Endothelial cell of umbilical vein (primary cell): ENCODE data around the gene MT1E. TPM values are rescaled to one million over a fixed set of nuclear protein-coding genes. Genes with fewer than 3 reads are reported as not detected.

Experiments used
- BruUV-seq: library from RNA; stranded (reverse); fragments of 400-500 nt; replicated peaks from 2 replicates; lab custom pipeline; 2021; lab: Mats Ljungman, UMichigan
- CTCF ChIA-PET: fragments of 300-600, 350-600 bp; sonication (Branson Sonifier 250); formaldehyde crosslinking; loops from one replicate; lab custom pipeline; 2021; ENCODE audit warnings: antibody characterized with exemption, inconsistent platforms; lab: Charles Lee
- POLR2A ChIA-PET: fragments of 300-600, 350-600 bp; sonication (Branson Sonifier 250); formaldehyde crosslinking; loops from one replicate; lab custom pipeline; 2021; ENCODE audit warnings: antibody characterized with exemption, inconsistent platforms; lab: Charles Lee
- DNase-seq: peaks from one replicate; pipeline ENCODE4 v3.0.0-alpha.2; 2011; ENCODE audit warnings: low read depth, low spot score
- FAIRE-seq: peaks from 2 replicates; lab custom pipeline; 2011; peaks lifted over from hg19 to GRCh38; lab: Jason Lieb, UNC
- H2AFZ ChIP-seq: 2 replicates; pipeline ENCODE4 v1.6.0; 2012; ENCODE audit warnings: low read depth, low read length, control low read depth, inconsistent platforms
- H3K27ac ChIP-seq: 2 replicates; pipeline ENCODE4 v1.5.1; 2011; ENCODE audit warnings: low read depth, mild to moderate bottlenecking, control low read depth, low read length, moderate library complexity; ENCODE audit not compliant: insufficient read depth
- H3K27me3 ChIP-seq, 2 experiments: 2 replicates each; pipeline versions ENCODE4 v1.6.0 to v1.6.1; 2011; ENCODE audit warnings: low read length in 2 of 2, mixed read lengths in 1 of 2; ENCODE audit not compliant: control insufficient read depth in 2 of 2, insufficient read depth in 2 of 2
- H3K36me3 ChIP-seq, 2 experiments: 2 replicates in 1 of 2; 3 replicates in 1 of 2; pipeline ENCODE4 v1.5.1; 2011; ENCODE audit warnings: low read length in 2 of 2, mild to moderate bottlenecking in 1 of 2, moderate library complexity in 1 of 2; ENCODE audit not compliant: control insufficient read depth in 2 of 2, insufficient read depth in 2 of 2; ENCODE audit errors: extremely low read depth in 1 of 2
- H3K4me1 ChIP-seq: 3 replicates; pipeline ENCODE4 v1.5.1; 2011; ENCODE audit warnings: mild to moderate bottlenecking, low read length; ENCODE audit not compliant: control insufficient read depth, insufficient read depth; ENCODE audit errors: extremely low read depth
- H3K4me2 ChIP-seq: 2 replicates; pipeline ENCODE4 v1.6.1; 2011; ENCODE audit warnings: low read length, control low read depth, mixed read lengths; ENCODE audit not compliant: insufficient read depth
- H3K4me3 ChIP-seq, 3 experiments: fragments of 200-600 bp in 1 of 3; sonication (generic), shearing (Covaris generic) in 1 of 3; replicated peaks in 1 of 3; 2 replicates each; pipeline ENCODE4 v1.5.1; 2011 to 2016; ENCODE audit warnings: control low read depth in 3 of 3, low read length in 3 of 3, mild to moderate bottlenecking in 2 of 3, inconsistent platforms in 1 of 3, low read depth in 1 of 3, moderate library complexity in 1 of 3; ENCODE audit not compliant: insufficient read depth in 1 of 3
- H3K79me2 ChIP-seq: 2 replicates; pipeline ENCODE4 v1.6.0; 2012; ENCODE audit warnings: low read length, inconsistent platforms; ENCODE audit not compliant: control insufficient read depth, insufficient read depth
- H3K9ac ChIP-seq: replicated peaks from 2 replicates; pipeline ENCODE3; 2011; ENCODE audit warnings: low read length, control low read depth; ENCODE audit not compliant: insufficient read depth; ENCODE audit errors: extremely low read depth
- H3K9me1 ChIP-seq: replicated peaks from 3 replicates; pipeline ENCODE4 v1.6.0; 2011; ENCODE audit warnings: mild to moderate bottlenecking, low read length; ENCODE audit not compliant: control insufficient read depth, insufficient read depth; ENCODE audit errors: extremely low read depth
- H3K9me3 ChIP-seq: replicated peaks from 2 replicates; pipeline ENCODE4 v1.5.1; 2012; ENCODE audit warnings: low read length, inconsistent platforms; ENCODE audit not compliant: control insufficient read depth, insufficient read depth
- H4K20me1 ChIP-seq: replicated peaks from 2 replicates; pipeline ENCODE3; 2011; ENCODE audit warnings: mild to moderate bottlenecking, low read length; ENCODE audit not compliant: control insufficient read depth, insufficient read depth; ENCODE audit errors: extremely low read depth
- EZH2 ChIP-seq: IDR thresholded peaks from 2 replicates; pipeline ENCODE4 v1.6.1; 2012; ENCODE audit warnings: borderline replicate concordance, low read depth, mild to moderate bottlenecking, moderate library complexity, low read length, inconsistent platforms; ENCODE audit not compliant: severe bottlenecking
- FOS ChIP-seq: IDR thresholded peaks from 2 replicates; pipeline ENCODE4 v1.6.1; 2011; ENCODE audit warnings: mild to moderate bottlenecking, low read length, moderate library complexity, borderline replicate concordance; ENCODE audit not compliant: insufficient read depth
- GATA2 ChIP-seq: IDR thresholded peaks from 2 replicates; pipeline ENCODE4 v1.7.0; 2011; ENCODE audit warnings: low read depth, mild to moderate bottlenecking, moderate library complexity, mixed read lengths, low read length; ENCODE audit not compliant: insufficient read length, insufficient read depth
- JUN ChIP-seq: IDR thresholded peaks from 2 replicates; pipeline ENCODE4 v1.6.1; 2011; ENCODE audit warnings: borderline replicate concordance, low read depth; ENCODE audit not compliant: insufficient read length, insufficient read depth
- MYC ChIP-seq: IDR thresholded peaks from one replicate; pipeline ENCODE4 v1.6.1; 2011; ENCODE audit warnings: mild to moderate bottlenecking, low read depth, low read length
- POLR2A ChIP-seq: IDR thresholded peaks from 2 replicates; pipeline ENCODE4 v1.6.1; 2012; ENCODE audit warnings: low read depth, mild to moderate bottlenecking, control low read depth, low read length
- POLR2AphosphoS5 ChIP-seq: IDR thresholded peaks from 2 replicates; pipeline ENCODE4 v1.6.1; 2012; ENCODE audit warnings: low read depth, mild to moderate bottlenecking, control low read depth, low read length, moderate library complexity; ENCODE audit not compliant: insufficient read depth
- dilution Hi-C: fragments of 300-500 bp; cut with MboI; formaldehyde crosslinking; loops from one replicate; pipeline ENCODE4 v1.15.0; 2019; ENCODE audit warnings: low sequenced_read_pairs; ENCODE audit not compliant: extremely low pct_ligation_motif_present
- intact Hi-C: fragments of 100-400 bp; cut with micrococcal nuclease; formaldehyde crosslinking; loops from one replicate; pipeline ENCODE4 v1.10.0; 2022
- polyA plus RNA-seq, 4 experiments: library from polyadenylated mRNA; depleted of rRNA in 3 of 4; stranded (reverse) in 3 of 4; unstranded in 1 of 4; fragments of >200 nt; gene quantifications; 2 replicates each; pipeline versions ENCODE4 v1.2.1 to v1.2.3, GENCODE V29; 2011 to 2012; ENCODE audit warnings: missing spikeins in 1 of 4
- total RNA-seq: library from RNA; stranded (reverse); gene quantifications from 2 replicates; pipeline ENCODE4 v1.2.3, GENCODE V29; 2021
- TF ChIP-seq, protein P1 (sequence below): IDR thresholded peaks from 2 replicates; pipeline ENCODE4 v1.6.1; 2011; ENCODE audit not compliant: insufficient read depth, insufficient read length
- TF ChIP-seq, protein P2 (sequence below), 2 donors: IDR thresholded peaks; 1 replicate in 1 of 2; 2 replicates in 1 of 2; pipeline ENCODE4 v1.5.1; 2011; ENCODE audit warnings: low read length in 2 of 2, mild to moderate bottlenecking in 2 of 2, moderate library complexity in 2 of 2, control low read depth in 1 of 2, inconsistent platforms in 1 of 2, low read depth in 1 of 2; ENCODE audit not compliant: insufficient read depth in 1 of 2; ENCODE audit errors: extremely low read depth in 1 of 2

MT1E gene
- total and polyA plus RNA-seq, 2 donors (not counting 3 experiments of a cell fraction or from before 2014, with no cell fraction given), result 208 to 346 TPM

DNA sequence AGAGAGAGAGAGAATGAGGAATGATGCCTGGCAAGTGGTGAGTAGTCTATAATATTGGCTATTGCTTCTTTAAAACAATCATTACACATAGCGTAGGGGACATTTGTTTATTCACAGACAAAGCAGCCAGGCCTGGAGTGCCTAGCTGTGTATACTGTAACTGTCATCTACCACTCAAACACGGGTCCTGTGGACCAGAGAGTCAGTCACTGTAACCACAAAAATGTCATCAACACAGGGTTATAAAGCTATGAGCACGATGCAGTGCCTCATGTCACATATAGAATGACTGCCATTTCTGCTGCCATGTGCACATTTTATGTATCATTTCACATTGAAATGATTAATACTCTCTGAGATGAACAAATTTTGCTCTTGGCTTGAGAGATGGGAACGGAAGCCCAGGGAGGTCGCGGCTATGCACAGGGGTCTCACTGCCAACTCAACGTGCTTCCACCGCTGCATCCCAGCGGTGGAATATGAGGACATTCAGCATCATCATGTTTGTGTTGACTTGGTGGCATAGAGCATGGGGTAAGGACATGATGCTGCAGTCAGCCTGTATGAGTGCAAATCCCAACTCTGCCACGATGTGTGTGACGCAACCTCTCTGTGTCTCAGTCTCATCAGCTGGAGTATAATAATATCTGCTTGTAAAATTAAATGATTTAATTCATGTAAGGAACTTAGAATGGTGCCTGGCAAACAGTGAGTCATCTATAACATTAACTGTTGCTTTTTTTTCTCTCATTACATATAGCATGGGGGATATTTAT lies 47.4 kb downstream of the MT1E start:
- dilution Hi-C loops (no loop called here), intact Hi-C loops (no loop called here)
- no peak overlapping the region for H3K4me2 ChIP-seq
- H3K79me2 ChIP-seq, result no peaks in the 10 kb centered on the region
- no TSS peak for BruUV-seq
- DNase-seq, result no peak
- TF ChIP-seq, protein P1, sequence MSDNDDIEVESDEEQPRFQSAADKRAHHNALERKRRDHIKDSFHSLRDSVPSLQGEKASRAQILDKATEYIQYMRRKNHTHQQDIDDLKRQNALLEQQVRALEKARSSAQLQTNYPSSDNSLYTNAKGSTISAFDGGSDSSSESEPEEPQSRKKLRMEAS, result no peak
- no peak for TF ChIP-seq FOS
- no peak for TF ChIP-seq MYC
- TF ChIP-seq JUN, result no peak
- no peak for TF ChIP-seq POLR2A
- TF ChIP-seq POLR2AphosphoS5, result no peak
- TF ChIP-seq, protein P2, sequence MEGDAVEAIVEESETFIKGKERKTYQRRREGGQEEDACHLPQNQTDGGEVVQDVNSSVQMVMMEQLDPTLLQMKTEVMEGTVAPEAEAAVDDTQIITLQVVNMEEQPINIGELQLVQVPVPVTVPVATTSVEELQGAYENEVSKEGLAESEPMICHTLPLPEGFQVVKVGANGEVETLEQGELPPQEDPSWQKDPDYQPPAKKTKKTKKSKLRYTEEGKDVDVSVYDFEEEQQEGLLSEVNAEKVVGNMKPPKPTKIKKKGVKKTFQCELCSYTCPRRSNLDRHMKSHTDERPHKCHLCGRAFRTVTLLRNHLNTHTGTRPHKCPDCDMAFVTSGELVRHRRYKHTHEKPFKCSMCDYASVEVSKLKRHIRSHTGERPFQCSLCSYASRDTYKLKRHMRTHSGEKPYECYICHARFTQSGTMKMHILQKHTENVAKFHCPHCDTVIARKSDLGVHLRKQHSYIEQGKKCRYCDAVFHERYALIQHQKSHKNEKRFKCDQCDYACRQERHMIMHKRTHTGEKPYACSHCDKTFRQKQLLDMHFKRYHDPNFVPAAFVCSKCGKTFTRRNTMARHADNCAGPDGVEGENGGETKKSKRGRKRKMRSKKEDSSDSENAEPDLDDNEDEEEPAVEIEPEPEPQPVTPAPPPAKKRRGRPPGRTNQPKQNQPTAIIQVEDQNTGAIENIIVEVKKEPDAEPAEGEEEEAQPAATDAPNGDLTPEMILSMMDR (IDR thresholded peaks at IDR 0.05; ENCODE audit: extremely low read depth in 1 of 2, insufficient read depth in 1 of 2, low read depth in 1 of 2, low read length in 2 of 2), result no peak
- TF ChIP-seq EZH2, result no peak
- no peak for TF ChIP-seq GATA2
- H3K36me3 ChIP-seq, result no peaks in the 10 kb centered on the region
- no peak overlapping the region for H3K9ac ChIP-seq
- no peak for FAIRE-seq
- H3K4me3 ChIP-seq, result no peak overlapping the region
- peaks cover 3% of the 10 kb centered on the region for H3K4me1 ChIP-seq
- H3K27ac ChIP-seq, result no peak overlapping the region
- peaks cover 58 to 69% of the 10 kb centered on the region in 2 experiments for H3K27me3 ChIP-seq
- H2AFZ ChIP-seq, result no peak overlapping the region
- no peaks in the 10 kb centered on the region for H3K9me3 ChIP-seq
- no peaks in the 10 kb centered on the region for H3K9me1 ChIP-seq
- H4K20me1 ChIP-seq, result no peaks in the 10 kb centered on the region
- POLR2A ChIA-PET, result no interaction called here
- CTCF ChIA-PET, result interaction anchor here (1.2 to 2.4 kb wide), 4 partner anchors 21 to 120 kb away, joined by 4 to 24 read pairs (median 6); partner anchors contain the start of gene MT1B
